Activated CD8-positive, alpha-beta memory T cell treated with anti-CD3 and anti-CD28 coated beads, Interleukin-2, amount 50 U/mL, for 48 hours (primary cell): ENCODE data around the gene PTPRG.
"Not testable (repeated sequence)": the region's sequence is repeated elsewhere in the genome, so short reads cannot be mapped to it uniquely, and the experiment has no call there.

Experiments used
- DNase-seq: peaks from one replicate; pipeline ENCODE4 v3.0.0-alpha.2; 2020

Gene PTPRG

GRCh38 chr3:61561374-61562041, at the start of gene PTPRG:
PTPRG (plus strand) TSS chr3:61561571; CDS start chr3:61562288, 717 bp downstream.
- DNase-seq = peak; percentile 65

- no peak for DNase-seq
These were observed 42.8 kb upstream of the PTPRG start for GRCh38 chr3:61518590-61518989.

GRCh38 chr3:61520966-61521628, 40.3 kb upstream of the PTPRG start:
- no peak for DNase-seq

GRCh38 chr3:61522060-61522459, 39.3 kb upstream of the PTPRG start:
- no peak for DNase-seq

GRCh38 chr3:61522626-61523025, 38.7 kb upstream of the PTPRG start:
- DNase-seq = no peak

GRCh38 chr3:61524933-61525332, 36.4 kb upstream of the PTPRG start:
- DNase-seq = no peak

GRCh38 chr3:61526308-61526707, 35.1 kb upstream of the PTPRG start:
- DNase-seq = no peak

GRCh38 chr3:61527011-61527410, 34.4 kb upstream of the PTPRG start:
- DNase-seq = no peak

GRCh38 chr3:61530355-61530754, 31.0 kb upstream of the PTPRG start:
- DNase-seq = no peak

GRCh38 chr3:61531528-61531927, 29.8 kb upstream of the PTPRG start:
- DNase-seq = no peak

GRCh38 chr3:61532739-61533500, 28.5 kb upstream of the PTPRG start:
- no peak for DNase-seq

GRCh38 chr3:61535826-61536225, 25.5 kb upstream of the PTPRG start:
- DNase-seq = no peak

- no peak for DNase-seq
These were observed 24.0 kb upstream of the PTPRG start for GRCh38 chr3:61537366-61537765.

- no peak for DNase-seq
These were observed 22.9 kb upstream of the PTPRG start for GRCh38 chr3:61538486-61538885.

- no peak for DNase-seq
These were observed 19.7 kb upstream of the PTPRG start for GRCh38 chr3:61541694-61542093.

- no peak for DNase-seq
These were observed 15.7 kb upstream of the PTPRG start for GRCh38 chr3:61545716-61546115.

- DNase-seq = no peak
These were observed 13.7 kb upstream of the PTPRG start for GRCh38 chr3:61547625-61548024.

- not testable (repeated sequence) for DNase-seq
These were observed 8.7 kb upstream of the PTPRG start for GRCh38 chr3:61552704-61553103.

- DNase-seq = no peak
These were observed 2.1 kb upstream of the PTPRG start for GRCh38 chr3:61559136-61559731.

GRCh38 chr3:61560517-61561373, 626 bp upstream of the PTPRG start:
- DNase-seq = peak; percentile 70

- peak; percentile 50 for DNase-seq
These were observed 810 bp downstream of the PTPRG start for GRCh38 chr3:61562042-61562720.
